C4-2B (cell line): ENCODE results near the gene AGBL2.

ENCODE experiments used
- CTCF ChIP-seq: fragments of 450-650 bp; conservative IDR thresholded peaks from 2 replicates; pipeline ENCODE4 v1.5.1; 2017; ENCODE audit warnings: mild to moderate bottlenecking
- ZFX ChIP-seq: fragments of 450-650 bp; IDR thresholded peaks from 2 replicates; pipeline ENCODE4 v1.6.1; 2017

- TF ChIP-seq CTCF: no peak
- TF ChIP-seq ZFX: no peak
These were observed 7.9 kb upstream of the AGBL2 start for GRCh38 chr11:47723041-47723440.
